Spleen (tissue), 11 donors: Measurements from ENCODE around the gene JAKMIP3. TPM values are rescaled to one million over a fixed set of nuclear protein-coding genes. Genes with fewer than 3 reads are reported as not detected.
A peak's percentile ranks its signal among the peaks of the same experiment; 100 is the strongest.

Source experiments
- DNase-seq: peaks from one replicate; pipeline ENCODE4 v3.0.0-alpha.2; 2020
- H3K27ac ChIP-seq, 8 donors: fragments of 200-600 bp; sonication (generic) in 7 of 8; 1 replicate in 4 of 8; 2 replicates in 4 of 8; pipeline versions ENCODE4 v1.5.0 to v1.8.0; 2016 to 2021; ENCODE audit warnings: inconsistent platforms in 4 of 8, mild to moderate bottlenecking in 4 of 8, moderate library complexity in 1 of 8
- H3K27me3 ChIP-seq, 7 donors: fragments of 200-600 bp; sonication (generic) in 6 of 7; replicated peaks in 1 of 7; 1 replicate in 4 of 7; 2 replicates in 3 of 7; pipeline versions ENCODE4 v1.5.0 to v1.8.0; 2016 to 2021; ENCODE audit warnings: inconsistent platforms in 3 of 7, mild to moderate bottlenecking in 1 of 7
- H3K36me3 ChIP-seq, 6 donors: fragments of 200-600 bp; sonication (generic) in 5 of 6; 1 replicate in 4 of 6; 2 replicates in 2 of 6; pipeline versions ENCODE4 v1.5.0 to v1.8.0; 2016 to 2021; ENCODE audit warnings: inconsistent platforms in 2 of 6
- H3K4me1 ChIP-seq, 6 donors: fragments of 200-600 bp; sonication (generic) in 5 of 6; 1 replicate in 3 of 6; 2 replicates in 3 of 6; pipeline versions ENCODE4 v1.5.0 to v1.8.0; 2016 to 2021; ENCODE audit warnings: inconsistent platforms in 3 of 6
- H3K4me3 ChIP-seq, 8 donors: fragments of 200-600 bp; sonication (generic) in 7 of 8; 1 replicate in 4 of 8; 2 replicates in 4 of 8; pipeline versions ENCODE4 v1.5.0 to v1.8.0; 2016 to 2021; ENCODE audit warnings: inconsistent platforms in 4 of 8, mild to moderate bottlenecking in 4 of 8, moderate library complexity in 2 of 8
- H3K9me3 ChIP-seq, 8 donors: fragments of 200-600 bp; sonication (generic) in 7 of 8; 1 replicate in 4 of 8; 2 replicates in 4 of 8; pipeline versions ENCODE4 v1.5.0 to v1.8.0; 2016 to 2021; ENCODE audit warnings: inconsistent platforms in 4 of 8
- CTCF ChIP-seq, 11 experiments: fragments of 200-600 bp in 7 of 11; fragments of 450-650 bp in 4 of 11; sonication (generic) in 4 of 11; IDR thresholded peaks in 8 of 11; conservative IDR thresholded peaks in 3 of 11; 1 replicate in 7 of 11; 2 replicates in 4 of 11; pipeline versions ENCODE4 v1.4.0 to v1.8.0; 2016 to 2021; ENCODE audit warnings: antibody characterized with exemption in 11 of 11, inconsistent platforms in 4 of 11, mild to moderate bottlenecking in 1 of 11
- POLR2A ChIP-seq, 3 donors: fragments of 450-650 bp; IDR thresholded peaks; one replicate each; pipeline ENCODE4 v1.5.1; 2017; ENCODE audit warnings: antibody characterized with exemption in 3 of 3, mild to moderate bottlenecking in 1 of 3
- POLR2AphosphoS5 ChIP-seq, 3 donors: sonication (generic); formaldehyde crosslinking; IDR thresholded peaks; one replicate each; pipeline ENCODE4 v1.5.1; 2017; ENCODE audit warnings: antibody characterized with exemption in 3 of 3
- WGBS, 5 donors: extraction: QIAGEN DNeasy Blood & Tissue Kit in 3 of 5; methylation state at CpG; one replicate each; pipeline versions ENCODE4 v1.1.5 to v1.1.7; 2013 to 2018; 5-methylcytosine and 5-hydroxymethylcytosine counted together
- intact Hi-C: fragments of 100-400 bp; cut with DNase I; formaldehyde crosslinking; loops from one replicate; pipeline ENCODE4 v1.15.0; 2023; ENCODE audit warnings: low total_unique reads
- polyA plus RNA-seq, 3 donors: library from polyadenylated mRNA; stranded (reverse); fragments of 200-250 nt; gene quantifications; one replicate each; pipeline ENCODE4 v1.2.1, GENCODE V29; 2013
- total RNA-seq, 7 donors: library from RNA; depleted of rRNA in 3 of 7; stranded (reverse); fragments of >200 nt in 3 of 7; fragmentation: NEBNext Ultra II Directional in 4 of 7; extraction: Animal tissue kit (Norgen Biotek cat#: 25700) in 4 of 7; gene quantifications; one replicate each; pipeline versions ENCODE4 v1.1.0 to v1.2.1, GENCODE V29; 2016 to 2021
- donor health status: healthy with polysubstance abuse.
- donor health status: DM: no; HTN: no; CAD: no; lungs with moderate emphysema.
- donor health status: DM: no; HTN: no; CAD: no.
- donor health status: Bipolar disorder and iron deficiency.
- donor health status: healthy.
- donor health status: DM: no; HTN: no; CAD: no.
- donor health status: DM: yes; HTN: yes; CAD: no.

JAKMIP3 gene
- total and polyA plus RNA-seq, 10 donors = 0.06 to 0.92 (median 0.37) TPM

- H3K36me3 ChIP-seq = no peaks in the 10 kb centered on the region
- H3K9me3 ChIP-seq = no peaks in the 10 kb centered on the region
- peaks cover 0 to 24% (median 0%) of the 10 kb centered on the region in 7 donors for H3K27me3 ChIP-seq
- no peak overlapping the region for H3K27ac ChIP-seq
- peaks cover 0 to 14% (median 3%) of the 10 kb centered on the region in 6 donors for H3K4me1 ChIP-seq
- WGBS, 5 donors = 81 to 92% (median 89%) methylated on average over 7 to 30 of the region's 30 CpGs
- intact Hi-C loops = no loop called here
- DNase-seq = no peak
- TF ChIP-seq POLR2A (IDR thresholded peaks at IDR 0.05) = no peak
- no peak for TF ChIP-seq POLR2AphosphoS5 (IDR thresholded peaks at IDR 0.05)
- no peak for TF ChIP-seq CTCF (IDR thresholded peaks at IDR 0.05 in 8 of 11, conservative IDR thresholded peaks at IDR 0.05 in 3 of 11)
- no peak overlapping the region for H3K4me3 ChIP-seq
Observed at GRCh38 chr10:132064082-132064755, 1.5 kb upstream of the JAKMIP3 start.

- Histone ChIP-seq H3K27me3 (peaks cover 0 to 17% (median 0%) of the 10 kb centered on the region in 7 donors), H3K4me1 (peaks cover 0 to 14% (median 3%) of the 10 kb centered on the region in 6 donors), H3K4me3 (peak overlapping the region in 2 of 8 donors; percentile 46 to 65), H3K27ac (no peak overlapping the region), H3K36me3 (no peaks in the 10 kb centered on the region), H3K9me3 (no peaks in the 10 kb centered on the region)
- DNase-seq = no peak
- no peak for TF ChIP-seq POLR2A (IDR thresholded peaks at IDR 0.05)
- TF ChIP-seq POLR2AphosphoS5 (IDR thresholded peaks at IDR 0.05) = no peak
- TF ChIP-seq CTCF (IDR thresholded peaks at IDR 0.05 in 8 of 11, conservative IDR thresholded peaks at IDR 0.05 in 3 of 11) = no peak
- intact Hi-C loops = no loop called here
- WGBS, 5 donors = 84 to 94% (median 89%) methylated on average over 15 to 24 of the region's 24 CpGs
Observed at GRCh38 chr10:132064771-132065437, 842 bp upstream of the JAKMIP3 start.

GRCh38 chr10:132066186-132066585 lies 440 bp downstream of the JAKMIP3 start:
- Histone ChIP-seq H3K9me3 (no peaks in the 10 kb centered on the region), H3K36me3 (no peaks in the 10 kb centered on the region), H3K27ac (no peak overlapping the region), H3K4me3 (peak overlapping the region in 7 of 8 donors; percentile 26 to 65 (median 30)), H3K27me3 (peaks cover 0 to 15% (median 0%) of the 10 kb centered on the region in 7 donors), H3K4me1 (peaks cover 0 to 14% (median 3%) of the 10 kb centered on the region in 6 donors)
- 52 to 83% (median 65%) methylated on average over 15 of the region's 15 CpGs for WGBS, 5 donors
- intact Hi-C loops = no loop called here
- no peak for TF ChIP-seq POLR2A (IDR thresholded peaks at IDR 0.05)
- TF ChIP-seq POLR2AphosphoS5 (IDR thresholded peaks at IDR 0.05) = no peak
- DNase-seq = no peak

- intact Hi-C loops = no loop called here
- WGBS, 5 donors = 86 to 90% (median 89%) methylated on average over 13 of the region's 13 CpGs
- TF ChIP-seq POLR2A (IDR thresholded peaks at IDR 0.05) (no peak), POLR2AphosphoS5 (IDR thresholded peaks at IDR 0.05) (no peak), CTCF (IDR thresholded peaks at IDR 0.05 in 8 of 11, conservative IDR thresholded peaks at IDR 0.05 in 3 of 11) (no peak)
- H3K36me3 ChIP-seq = no peaks in the 10 kb centered on the region
- H3K27ac ChIP-seq = no peak overlapping the region
- peaks cover 0 to 15% (median 0%) of the 10 kb centered on the region in 7 donors for H3K27me3 ChIP-seq
- DNase-seq = no peak
- H3K4me1 ChIP-seq = peaks cover 0 to 14% (median 3%) of the 10 kb centered on the region in 6 donors
- H3K4me3 ChIP-seq = no peak overlapping the region
- H3K9me3 ChIP-seq = peaks cover 0 to under 1% (median 0%) of the 10 kb centered on the region in 8 donors
Observed at GRCh38 chr10:132066812-132067211, 1.1 kb downstream of the JAKMIP3 start.
